OCI-LY7 (cell line): ENCODE results near the gene KIN. TPM values are rescaled to one million over a fixed set of nuclear protein-coding genes. Genes with fewer than 3 reads are reported as not detected.

Source experiments
- BruUV-seq: library from RNA; stranded (reverse); fragments of 400-500 nt; replicated peaks from 2 replicates; lab custom pipeline; 2021; lab: Mats Ljungman, UMichigan
- CTCF ChIA-PET: fragments of 300-600 bp; sonication (Branson Sonifier 250); formaldehyde crosslinking; loops from one replicate; lab custom pipeline; 2022; ENCODE audit warnings: antibody characterized with exemption; ENCODE audit not compliant: unreplicated experiment; lab: Charles Lee
- POLR2A ChIA-PET: fragments of 300-600 bp; sonication (Branson Sonifier 250); formaldehyde crosslinking; loops from one replicate; lab custom pipeline; 2022; ENCODE audit warnings: antibody characterized with exemption; lab: Charles Lee
- DNase-seq: peaks from one replicate; pipeline ENCODE4 v3.0.0-alpha.2; 2015; ENCODE audit warnings: low spot score
- H2AFZ ChIP-seq: fragments of 200-600 bp; sonication (generic), shearing (Covaris generic); 2 replicates; pipeline ENCODE4 v1.6.1; 2014; ENCODE audit warnings: mild to moderate bottlenecking, antibody characterized with exemption, low read length, moderate library complexity
- H3K27ac ChIP-seq: fragments of 200-600 bp; sonication (generic); 2 replicates; pipeline ENCODE4 v1.5.1; 2014; ENCODE audit warnings: mixed run types, low read depth, mild to moderate bottlenecking, moderate library complexity, low read length, inconsistent platforms; ENCODE audit not compliant: poor library complexity, severe bottlenecking
- H3K36me3 ChIP-seq: fragments of 200-600 bp; sonication (generic); 2 replicates; pipeline ENCODE4 v1.6.1; 2014; ENCODE audit warnings: mild to moderate bottlenecking, antibody characterized with exemption, low read length, moderate library complexity, mixed read lengths; ENCODE audit not compliant: insufficient read depth
- H3K4me1 ChIP-seq: fragments of 200-600 bp; sonication (generic); 2 replicates; pipeline ENCODE4 v1.5.1; 2014; ENCODE audit warnings: mild to moderate bottlenecking, low read length; ENCODE audit not compliant: insufficient read depth, poor library complexity, severe bottlenecking
- H3K4me2 ChIP-seq: fragments of 200-600 bp; sonication (generic); 2 replicates; pipeline ENCODE4 v1.6.1; 2014; ENCODE audit warnings: mild to moderate bottlenecking, low read length
- H3K4me3 ChIP-seq: fragments of 200-600 bp; sonication (generic); 2 replicates; pipeline ENCODE4 v1.5.1; 2014; ENCODE audit warnings: mild to moderate bottlenecking, low read depth, low read length; ENCODE audit not compliant: poor library complexity, severe bottlenecking
- H3K79me2 ChIP-seq: fragments of 200-600 bp; sonication (generic); 2 replicates; pipeline ENCODE4 v1.6.1; 2016; ENCODE audit warnings: low read depth, mild to moderate bottlenecking, low read length, moderate library complexity, mixed read lengths; ENCODE audit not compliant: insufficient read depth
- H3K9me2 ChIP-seq: fragments of 200-600 bp; sonication (generic); 2 replicates; pipeline ENCODE4 v1.6.1; 2016; ENCODE audit warnings: mild to moderate bottlenecking, low read length, mixed read lengths; ENCODE audit not compliant: insufficient read depth
- H3K9me3 ChIP-seq: fragments of 200-600 bp; sonication (generic); 2 replicates; pipeline ENCODE4 v1.6.1; 2014; ENCODE audit warnings: mild to moderate bottlenecking, mixed run types, low read length, mixed read lengths
- H4K20me1 ChIP-seq: fragments of 200-600 bp; sonication (generic); 2 replicates; pipeline ENCODE4 v1.6.1; 2014; ENCODE audit warnings: mild to moderate bottlenecking, antibody characterized with exemption, low read length, moderate library complexity, mixed read lengths; ENCODE audit not compliant: insufficient read depth
- CTCF ChIP-seq: fragments of 200-600 bp; sonication (generic); conservative IDR thresholded peaks from 2 replicates; pipeline ENCODE4 v1.5.1; 2014; ENCODE audit warnings: mild to moderate bottlenecking, antibody characterized with exemption, low read length, moderate library complexity, mixed read lengths
- EZH2phosphoT487 ChIP-seq: fragments of 200-600 bp; sonication (generic); IDR thresholded peaks from 2 replicates; pipeline ENCODE4 v1.6.1; 2018; ENCODE audit warnings: low read depth, borderline replicate concordance, mild to moderate bottlenecking, mixed run types, antibody characterized with exemption, low read length, moderate library complexity, mixed read lengths
- intact Hi-C: fragments of 100-400 bp; cut with micrococcal nuclease; formaldehyde crosslinking; loops from one replicate; pipeline ENCODE4 v1.10.0; 2022; ENCODE audit not compliant: unreplicated experiment
- total RNA-seq, 2 experiments: library from RNA; depleted of rRNA in 1 of 2; stranded (reverse); fragments of >200 nt in 1 of 2; shearing (Covaris generic) in 1 of 2; gene quantifications; 2 replicates each; pipeline ENCODE4 v1.2.3, GENCODE V29; 2014 to 2022

KIN gene
- total RNA-seq, 2 experiments from 2014 or later, result 12.0 to 15.5 TPM

GRCh38 chr10:7829289-7829834 lies 41.6 kb upstream of the KIN start:
- H3K9me2 ChIP-seq, result no peaks in the 10 kb centered on the region
- H4K20me1 ChIP-seq, result no peaks in the 10 kb centered on the region
- DNase-seq, result no peak
- no peak overlapping the region for H3K4me3 ChIP-seq
- H3K4me1 ChIP-seq, result no peaks in the 10 kb centered on the region
- H3K4me2 ChIP-seq, result no peak overlapping the region
- CTCF ChIA-PET, result no interaction called here
- peaks cover 4% of the 10 kb centered on the region; the same call in 1 of the 2 replicates for H3K79me2 ChIP-seq
- no peak for TF ChIP-seq CTCF
- TF ChIP-seq EZH2phosphoT487, result no peak
- H3K9me3 ChIP-seq, result no peaks in the 10 kb centered on the region
- no TSS peak for BruUV-seq
- peaks cover 44% of the 10 kb centered on the region for H3K36me3 ChIP-seq
- H3K27ac ChIP-seq, result no peak overlapping the region
- no peak overlapping the region for H2AFZ ChIP-seq
- POLR2A ChIA-PET, result interaction anchor here (0.7 kb wide), 1 partner anchor 142 kb away, joined by 6 read pairs; no protein-coding TSS in a partner anchor
- intact Hi-C loops, result no loop called here

DNA sequence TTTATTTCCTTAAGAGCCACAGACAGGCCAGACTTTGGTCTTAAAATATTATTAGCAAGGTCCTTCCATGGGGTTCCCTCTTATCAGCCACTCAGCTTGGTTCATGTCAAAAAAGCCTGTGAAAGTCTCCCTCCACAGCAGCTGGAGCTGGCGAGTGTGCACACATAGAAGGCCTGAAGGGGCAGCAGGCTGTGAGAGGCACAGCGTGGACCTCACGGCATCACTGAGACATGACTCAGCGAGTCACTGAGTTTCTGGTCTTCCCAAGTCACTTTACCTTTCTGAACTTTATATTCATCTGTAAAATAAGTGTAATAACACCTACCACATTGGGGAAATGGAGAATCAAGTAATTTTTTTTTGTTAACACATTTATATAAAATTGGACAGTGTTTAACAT lies 39.2 kb upstream of the KIN start:
- no TSS peak for BruUV-seq
- intact Hi-C loops, result no loop called here
- Histone ChIP-seq H4K20me1 (no peaks in the 10 kb centered on the region), H3K27ac (no peak overlapping the region), H3K36me3 (peaks cover 50% of the 10 kb centered on the region), H3K4me2 (no peak overlapping the region), H3K4me3 (no peak overlapping the region), H3K9me2 (no peaks in the 10 kb centered on the region), H3K4me1 (no peaks in the 10 kb centered on the region), H2AFZ (no peak overlapping the region), H3K79me2 (no peaks in the 10 kb centered on the region; the same call in 1 of the 2 replicates), H3K9me3 (no peaks in the 10 kb centered on the region)
- no peak for DNase-seq
- TF ChIP-seq CTCF (no peak), EZH2phosphoT487 (no peak)
- ChIA-PET POLR2A (no interaction called here), CTCF (no interaction called here)

DNA sequence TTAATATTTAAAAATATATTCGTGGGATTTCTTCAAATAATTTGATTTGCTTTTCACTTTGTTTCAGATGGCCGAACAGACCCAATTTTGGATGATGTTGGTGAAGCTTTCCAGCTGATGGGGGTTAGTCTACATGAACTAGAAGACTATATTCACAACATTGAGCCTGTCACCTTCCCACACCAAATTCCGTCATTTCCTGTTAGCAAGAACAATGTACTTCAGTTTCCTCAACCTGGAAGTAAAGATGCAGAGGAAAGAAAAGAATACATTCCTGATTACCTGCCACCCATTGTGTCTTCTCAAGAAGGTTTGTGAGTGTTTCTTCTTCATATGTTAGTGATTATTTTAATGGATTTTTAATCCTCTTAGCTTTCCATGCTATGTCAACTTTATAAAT lies 36.5 kb upstream of the KIN start:
- no TSS peak for BruUV-seq
- peaks cover 10% of the 10 kb centered on the region for H3K4me1 ChIP-seq
- no peak for DNase-seq
- peaks cover 49% of the 10 kb centered on the region for H3K36me3 ChIP-seq
- TF ChIP-seq CTCF (no peak), EZH2phosphoT487 (no peak)
- peaks cover 9% of the 10 kb centered on the region; the same call in 1 of the 2 replicates for H4K20me1 ChIP-seq
- ChIA-PET CTCF (no interaction called here), POLR2A (interaction anchor here (0.5 to 2.1 kb wide), 4 partner anchors 15 to 580 kb away, joined by 3 to 11 read pairs (median 4); no protein-coding TSS in a partner anchor)
- H3K4me3 ChIP-seq, result no peak overlapping the region
- no peak overlapping the region for H3K27ac ChIP-seq
- peaks cover 10% of the 10 kb centered on the region; the same call in 1 of the 2 replicates for H3K79me2 ChIP-seq
- no peak overlapping the region for H2AFZ ChIP-seq
- no peaks in the 10 kb centered on the region for H3K9me3 ChIP-seq
- intact Hi-C loops, result no loop called here
- H3K9me2 ChIP-seq, result no peaks in the 10 kb centered on the region
- no peak overlapping the region for H3K4me2 ChIP-seq
